Stimulated activated CD4-positive, alpha-beta T cell treated with anti-CD3 and anti-CD28 coated beads, Interleukin-12 subunit alpha, Interleukin-12 subunit beta, amount 100 ng/mL, for 24 hours (primary cell): Measurements from ENCODE around the gene LST1.

Experiments used
- DNase-seq, 2 experiments: peaks; one replicate each; pipeline ENCODE4 v3.0.0-alpha.2; 2020; ENCODE audit warnings: low read depth in 2 of 2

The LST1 gene

DNA sequence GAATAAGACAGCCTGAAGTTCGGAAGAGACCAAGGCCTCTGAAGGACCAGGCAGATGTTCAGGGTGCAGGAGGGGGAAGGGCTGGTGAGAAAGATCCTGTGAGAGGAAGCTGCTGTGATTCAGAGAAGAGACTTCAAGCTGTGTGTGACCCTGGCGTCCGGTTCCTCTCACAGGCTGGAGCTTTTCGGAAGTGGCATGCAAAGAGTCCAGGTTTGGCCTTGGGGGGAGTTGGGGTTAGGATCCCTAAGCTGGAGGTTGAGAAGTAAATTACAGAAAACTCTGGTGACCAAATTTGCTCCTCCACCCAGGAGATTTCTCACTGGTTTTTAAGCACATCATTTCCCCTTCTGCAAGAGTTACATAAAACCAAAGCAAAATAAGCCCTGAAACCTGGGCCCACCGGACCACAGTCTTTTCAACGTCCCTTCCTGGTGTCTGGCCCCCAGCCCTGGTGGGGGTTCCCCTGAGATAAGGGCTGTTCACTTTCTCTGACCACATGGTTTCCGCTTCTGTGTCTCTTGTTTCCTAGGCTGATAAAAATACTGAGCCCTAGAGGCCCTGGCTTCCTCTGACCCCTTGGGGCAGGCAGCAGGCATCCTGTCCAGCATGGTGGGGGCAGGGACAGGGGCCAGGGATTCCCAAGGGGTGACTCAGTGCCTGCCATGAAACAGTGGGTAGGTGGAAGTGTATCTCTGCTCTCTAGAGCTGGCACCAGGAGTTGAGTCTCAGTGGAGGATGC lies 25.9 kb upstream of the LST1 start:
- no peak for DNase-seq

DNA sequence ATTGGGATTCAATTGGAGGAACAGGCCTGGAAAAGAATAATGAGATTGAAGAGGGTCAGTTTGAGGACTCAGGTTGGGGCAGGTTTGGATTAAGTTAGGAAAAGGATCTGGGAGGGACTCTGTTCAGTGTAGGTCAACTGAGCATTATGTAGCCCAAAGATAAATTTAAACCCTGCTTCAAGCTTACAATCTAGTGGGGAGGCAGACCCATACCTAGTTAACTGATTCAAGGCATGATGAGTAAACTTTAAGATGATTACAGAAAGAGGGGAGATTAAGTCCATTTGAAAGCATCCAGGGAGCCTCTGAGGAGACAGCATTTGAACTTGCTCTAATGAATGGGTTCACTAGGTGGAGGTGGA lies 25.4 kb upstream of the LST1 start:
- DNase-seq = no peak

DNA sequence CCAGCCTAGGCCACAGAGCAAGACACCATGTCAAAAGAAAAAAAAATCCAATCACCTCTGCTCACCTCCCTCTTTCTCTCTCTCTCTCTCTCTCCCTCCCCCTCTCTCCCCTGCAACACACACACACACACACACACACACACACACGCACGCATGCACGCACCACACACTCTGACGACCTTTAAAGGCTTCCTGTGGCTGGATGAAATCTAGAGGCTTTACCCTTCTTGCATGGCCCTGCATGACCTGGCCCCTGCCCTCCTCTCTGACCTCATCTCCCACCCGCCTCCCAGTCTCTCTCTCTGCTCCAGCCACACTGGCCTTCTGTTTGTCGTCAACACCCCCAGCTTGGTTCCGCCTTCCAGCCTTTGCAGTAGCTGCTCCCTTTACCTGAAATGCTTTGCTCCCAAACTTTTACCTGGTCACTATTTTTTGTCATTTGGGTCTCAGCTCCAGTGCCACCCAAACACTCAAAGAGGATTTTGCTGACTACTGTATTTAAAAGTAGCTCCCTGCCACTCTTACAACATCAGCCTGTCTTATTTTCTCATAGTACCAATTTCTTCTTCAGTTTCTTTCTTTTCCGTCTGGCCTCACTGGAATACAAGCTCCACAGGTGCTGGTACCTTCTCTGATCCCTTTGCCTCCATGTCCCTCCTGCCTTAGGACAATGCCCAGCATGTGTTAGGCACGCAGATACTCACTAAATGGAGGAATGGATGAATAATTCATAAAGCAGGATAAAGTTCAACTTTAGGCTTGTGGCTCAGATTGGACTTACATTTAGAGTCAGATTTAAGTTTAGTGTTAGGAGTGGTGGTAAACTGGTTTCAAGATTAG lies 18.3 kb upstream of the LST1 start:
- DNase-seq = no peak

DNA sequence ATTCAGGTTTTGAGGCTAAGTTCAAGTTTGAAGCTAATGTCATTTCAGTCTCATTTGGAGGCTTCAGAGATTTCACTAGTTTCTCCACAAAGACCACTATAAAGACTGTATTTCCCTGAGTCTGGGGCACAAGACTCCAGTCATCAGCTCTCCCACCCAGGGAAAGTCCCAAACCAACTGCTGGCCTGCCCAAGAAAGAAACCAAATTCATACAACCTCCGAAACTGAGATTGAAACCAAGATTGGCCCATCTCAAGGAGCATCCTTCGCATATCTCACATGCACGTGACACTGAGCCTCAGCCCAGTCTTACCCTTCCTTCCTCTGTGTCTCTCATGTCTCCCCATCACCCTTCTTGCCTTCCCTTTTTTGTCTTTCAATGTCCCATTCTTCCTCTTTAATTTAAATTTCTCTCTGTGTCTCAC lies 17.5 kb upstream of the LST1 start:
- DNase-seq = peak in 1 of 2 experiments; percentile 65

DNA sequence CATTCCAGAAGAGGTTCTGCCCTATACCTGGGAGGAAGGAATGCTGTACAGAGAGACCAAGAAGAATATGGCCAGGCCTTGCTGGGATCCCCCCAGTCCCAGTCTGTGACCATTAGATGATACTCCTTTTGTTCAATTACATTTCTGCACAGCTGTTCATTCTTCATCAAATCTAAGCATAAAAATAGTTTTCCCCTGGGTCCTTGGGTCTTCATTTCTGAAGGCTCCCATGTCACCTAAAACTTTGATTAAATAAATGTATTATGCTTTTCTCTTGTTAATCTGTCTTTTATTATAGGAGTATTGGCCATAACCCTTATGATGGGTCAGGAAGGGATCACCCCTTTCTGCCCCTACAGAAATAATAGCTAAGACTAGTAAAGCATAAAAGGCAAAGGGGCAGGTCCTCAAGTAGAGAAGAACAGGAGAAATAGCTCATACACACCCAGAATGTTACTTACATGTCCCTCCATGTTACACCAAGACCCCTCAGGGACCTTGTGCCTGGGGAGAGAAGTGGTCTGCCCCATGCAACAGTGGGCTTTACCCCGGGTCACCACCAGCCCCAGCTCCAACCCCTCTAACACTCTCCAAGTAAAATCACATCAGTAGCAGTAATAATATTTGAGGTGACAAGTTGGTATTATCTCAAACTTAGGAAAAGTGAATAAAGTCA lies 16.1 kb upstream of the LST1 start:
- DNase-seq = no peak

DNA sequence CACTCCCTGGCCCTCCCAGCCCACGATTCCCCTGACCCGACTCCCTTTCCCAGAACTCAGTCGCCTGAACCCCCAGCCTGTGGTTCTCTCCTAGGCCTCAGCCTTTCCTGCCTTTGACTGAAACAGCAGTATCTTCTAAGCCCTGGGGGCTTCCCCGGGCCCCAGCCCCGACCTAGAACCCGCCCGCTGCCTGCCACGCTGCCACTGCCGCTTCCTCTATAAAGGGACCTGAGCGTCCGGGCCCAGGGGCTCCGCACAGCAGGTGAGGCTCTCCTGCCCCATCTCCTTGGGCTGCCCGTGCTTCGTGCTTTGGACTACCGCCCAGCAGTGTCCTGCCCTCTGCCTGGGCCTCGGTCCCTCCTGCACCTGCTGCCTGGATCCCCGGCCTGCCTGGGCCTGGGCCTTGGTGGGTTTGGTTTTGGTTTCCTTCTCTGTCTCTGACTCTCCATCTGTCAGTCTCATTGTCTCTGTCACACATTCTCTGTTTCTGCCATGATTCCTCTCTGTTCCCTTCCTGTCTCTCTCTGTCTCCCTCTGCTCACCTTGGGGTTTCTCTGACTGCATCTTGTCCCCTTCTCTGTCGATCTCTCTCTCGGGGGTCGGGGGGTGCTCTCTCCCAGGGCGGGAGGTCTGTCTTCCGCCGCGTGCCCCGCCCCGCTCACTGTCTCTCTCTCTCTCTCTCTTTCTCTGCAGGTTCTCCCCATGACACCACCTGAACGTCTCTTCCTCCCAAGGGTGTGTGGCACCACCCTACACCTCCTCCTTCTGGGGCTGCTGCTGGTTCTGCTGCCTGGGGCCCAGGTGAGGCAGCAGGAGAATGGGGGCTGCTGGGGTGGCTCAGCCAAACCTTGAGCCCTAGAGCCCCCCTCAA lies 13.8 kb upstream of the LST1 start, which contains the start of gene LTA:
Gene LTA, plus strand, starts transcription at position 249 of the 871 bp plus-strand sequence. Its CDS starts 454 bp downstream, at position 703.
- DNase-seq = peak; percentile 69 to 81

DNA sequence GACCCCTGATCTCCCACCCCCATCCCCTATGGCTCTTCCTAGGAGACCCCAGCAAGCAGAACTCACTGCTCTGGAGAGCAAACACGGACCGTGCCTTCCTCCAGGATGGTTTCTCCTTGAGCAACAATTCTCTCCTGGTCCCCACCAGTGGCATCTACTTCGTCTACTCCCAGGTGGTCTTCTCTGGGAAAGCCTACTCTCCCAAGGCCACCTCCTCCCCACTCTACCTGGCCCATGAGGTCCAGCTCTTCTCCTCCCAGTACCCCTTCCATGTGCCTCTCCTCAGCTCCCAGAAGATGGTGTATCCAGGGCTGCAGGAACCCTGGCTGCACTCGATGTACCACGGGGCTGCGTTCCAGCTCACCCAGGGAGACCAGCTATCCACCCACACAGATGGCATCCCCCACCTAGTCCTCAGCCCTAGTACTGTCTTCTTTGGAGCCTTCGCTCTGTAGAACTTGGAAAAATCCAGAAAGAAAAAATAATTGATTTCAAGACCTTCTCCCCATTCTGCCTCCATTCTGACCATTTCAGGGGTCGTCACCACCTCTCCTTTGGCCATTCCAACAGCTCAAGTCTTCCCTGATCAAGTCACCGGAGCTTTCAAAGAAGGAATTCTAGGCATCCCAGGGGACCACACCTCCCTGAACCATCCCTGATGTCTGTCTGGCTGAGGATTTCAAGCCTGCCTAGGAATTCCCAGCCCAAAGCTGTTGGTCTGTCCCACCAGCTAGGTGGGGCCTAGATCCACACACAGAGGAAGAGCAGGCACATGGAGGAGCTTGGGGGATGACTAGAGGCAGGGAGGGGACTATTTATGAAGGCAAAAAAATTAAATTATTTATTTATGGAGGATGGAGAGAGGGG lies 12.6 kb upstream of the LST1 start:
- no peak for DNase-seq

DNA sequence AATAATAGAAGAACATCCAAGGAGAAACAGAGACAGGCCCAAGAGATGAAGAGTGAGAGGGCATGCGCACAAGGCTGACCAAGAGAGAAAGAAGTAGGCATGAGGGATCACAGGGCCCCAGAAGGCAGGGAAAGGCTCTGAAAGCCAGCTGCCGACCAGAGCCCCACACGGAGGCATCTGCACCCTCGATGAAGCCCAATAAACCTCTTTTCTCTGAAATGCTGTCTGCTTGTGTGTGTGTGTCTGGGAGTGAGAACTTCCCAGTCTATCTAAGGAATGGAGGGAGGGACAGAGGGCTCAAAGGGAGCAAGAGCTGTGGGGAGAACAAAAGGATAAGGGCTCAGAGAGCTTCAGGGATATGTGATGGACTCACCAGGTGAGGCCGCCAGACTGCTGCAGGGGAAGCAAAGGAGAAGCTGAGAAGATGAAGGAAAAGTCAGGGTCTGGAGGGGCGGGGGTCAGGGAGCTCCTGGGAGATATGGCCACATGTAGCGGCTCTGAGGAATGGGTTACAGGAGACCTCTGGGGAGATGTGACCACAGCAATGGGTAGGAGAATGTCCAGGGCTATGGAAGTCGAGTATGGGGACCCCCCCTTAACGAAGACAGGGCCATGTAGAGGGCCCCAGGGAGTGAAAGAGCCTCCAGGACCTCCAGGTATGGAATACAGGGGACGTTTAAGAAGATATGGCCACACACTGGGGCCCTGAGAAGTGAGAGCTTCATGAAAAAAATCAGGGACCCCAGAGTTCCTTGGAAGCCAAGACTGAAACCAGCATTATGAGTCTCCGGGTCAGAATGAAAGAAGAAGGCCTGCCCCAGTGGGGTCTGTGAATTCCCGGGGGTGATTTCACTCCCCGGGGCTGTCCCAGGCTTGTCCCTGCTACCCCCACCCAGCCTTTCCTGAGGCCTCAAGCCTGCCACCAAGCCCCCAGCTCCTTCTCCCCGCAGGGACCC lies 11.7 kb upstream of the LST1 start:
- peak in 1 of 2 experiments; percentile 61 for DNase-seq

DNA sequence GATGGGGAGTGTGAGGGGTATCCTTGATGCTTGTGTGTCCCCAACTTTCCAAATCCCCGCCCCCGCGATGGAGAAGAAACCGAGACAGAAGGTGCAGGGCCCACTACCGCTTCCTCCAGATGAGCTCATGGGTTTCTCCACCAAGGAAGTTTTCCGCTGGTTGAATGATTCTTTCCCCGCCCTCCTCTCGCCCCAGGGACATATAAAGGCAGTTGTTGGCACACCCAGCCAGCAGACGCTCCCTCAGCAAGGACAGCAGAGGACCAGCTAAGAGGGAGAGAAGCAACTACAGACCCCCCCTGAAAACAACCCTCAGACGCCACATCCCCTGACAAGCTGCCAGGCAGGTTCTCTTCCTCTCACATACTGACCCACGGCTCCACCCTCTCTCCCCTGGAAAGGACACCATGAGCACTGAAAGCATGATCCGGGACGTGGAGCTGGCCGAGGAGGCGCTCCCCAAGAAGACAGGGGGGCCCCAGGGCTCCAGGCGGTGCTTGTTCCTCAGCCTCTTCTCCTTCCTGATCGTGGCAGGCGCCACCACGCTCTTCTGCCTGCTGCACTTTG lies 10.7 kb upstream of the LST1 start, which contains the start of gene TNF:
Gene TNF, plus strand, starts transcription at position 231 of the 567 bp plus-strand sequence. Its CDS starts 177 bp downstream, at position 408.
- DNase-seq = peak; percentile 79 to 93

DNA sequence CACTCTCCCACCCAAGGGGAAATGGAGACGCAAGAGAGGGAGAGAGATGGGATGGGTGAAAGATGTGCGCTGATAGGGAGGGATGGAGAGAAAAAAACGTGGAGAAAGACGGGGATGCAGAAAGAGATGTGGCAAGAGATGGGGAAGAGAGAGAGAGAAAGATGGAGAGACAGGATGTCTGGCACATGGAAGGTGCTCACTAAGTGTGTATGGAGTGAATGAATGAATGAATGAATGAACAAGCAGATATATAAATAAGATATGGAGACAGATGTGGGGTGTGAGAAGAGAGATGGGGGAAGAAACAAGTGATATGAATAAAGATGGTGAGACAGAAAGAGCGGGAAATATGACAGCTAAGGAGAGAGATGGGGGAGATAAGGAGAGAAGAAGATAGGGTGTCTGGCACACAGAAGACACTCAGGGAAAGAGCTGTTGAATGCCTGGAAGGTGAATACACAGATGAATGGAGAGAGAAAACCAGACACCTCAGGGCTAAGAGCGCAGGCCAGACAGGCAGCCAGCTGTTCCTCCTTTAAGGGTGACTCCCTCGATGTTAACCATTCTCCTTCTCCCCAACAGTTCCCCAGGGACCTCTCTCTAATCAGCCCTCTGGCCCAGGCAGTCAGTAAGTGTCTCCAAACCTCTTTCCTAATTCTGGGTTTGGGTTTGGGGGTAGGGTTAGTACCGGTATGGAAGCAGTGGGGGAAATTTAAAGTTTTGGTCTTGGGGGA lies 10.0 kb upstream of the LST1 start:
- DNase-seq = no peak

DNA sequence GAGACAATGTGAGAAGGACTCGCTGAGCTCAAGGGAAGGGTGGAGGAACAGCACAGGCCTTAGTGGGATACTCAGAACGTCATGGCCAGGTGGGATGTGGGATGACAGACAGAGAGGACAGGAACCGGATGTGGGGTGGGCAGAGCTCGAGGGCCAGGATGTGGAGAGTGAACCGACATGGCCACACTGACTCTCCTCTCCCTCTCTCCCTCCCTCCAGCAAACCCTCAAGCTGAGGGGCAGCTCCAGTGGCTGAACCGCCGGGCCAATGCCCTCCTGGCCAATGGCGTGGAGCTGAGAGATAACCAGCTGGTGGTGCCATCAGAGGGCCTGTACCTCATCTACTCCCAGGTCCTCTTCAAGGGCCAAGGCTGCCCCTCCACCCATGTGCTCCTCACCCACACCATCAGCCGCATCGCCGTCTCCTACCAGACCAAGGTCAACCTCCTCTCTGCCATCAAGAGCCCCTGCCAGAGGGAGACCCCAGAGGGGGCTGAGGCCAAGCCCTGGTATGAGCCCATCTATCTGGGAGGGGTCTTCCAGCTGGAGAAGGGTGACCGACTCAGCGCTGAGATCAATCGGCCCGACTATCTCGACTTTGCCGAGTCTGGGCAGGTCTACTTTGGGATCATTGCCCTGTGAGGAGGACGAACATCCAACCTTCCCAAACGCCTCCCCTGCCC lies 9.0 kb upstream of the LST1 start:
- DNase-seq = peak in 1 of 2 experiments; percentile 63

DNA sequence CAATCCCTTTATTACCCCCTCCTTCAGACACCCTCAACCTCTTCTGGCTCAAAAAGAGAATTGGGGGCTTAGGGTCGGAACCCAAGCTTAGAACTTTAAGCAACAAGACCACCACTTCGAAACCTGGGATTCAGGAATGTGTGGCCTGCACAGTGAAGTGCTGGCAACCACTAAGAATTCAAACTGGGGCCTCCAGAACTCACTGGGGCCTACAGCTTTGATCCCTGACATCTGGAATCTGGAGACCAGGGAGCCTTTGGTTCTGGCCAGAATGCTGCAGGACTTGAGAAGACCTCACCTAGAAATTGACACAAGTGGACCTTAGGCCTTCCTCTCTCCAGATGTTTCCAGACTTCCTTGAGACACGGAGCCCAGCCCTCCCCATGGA lies 8.5 kb upstream of the LST1 start:
- DNase-seq = no peak

DNA sequence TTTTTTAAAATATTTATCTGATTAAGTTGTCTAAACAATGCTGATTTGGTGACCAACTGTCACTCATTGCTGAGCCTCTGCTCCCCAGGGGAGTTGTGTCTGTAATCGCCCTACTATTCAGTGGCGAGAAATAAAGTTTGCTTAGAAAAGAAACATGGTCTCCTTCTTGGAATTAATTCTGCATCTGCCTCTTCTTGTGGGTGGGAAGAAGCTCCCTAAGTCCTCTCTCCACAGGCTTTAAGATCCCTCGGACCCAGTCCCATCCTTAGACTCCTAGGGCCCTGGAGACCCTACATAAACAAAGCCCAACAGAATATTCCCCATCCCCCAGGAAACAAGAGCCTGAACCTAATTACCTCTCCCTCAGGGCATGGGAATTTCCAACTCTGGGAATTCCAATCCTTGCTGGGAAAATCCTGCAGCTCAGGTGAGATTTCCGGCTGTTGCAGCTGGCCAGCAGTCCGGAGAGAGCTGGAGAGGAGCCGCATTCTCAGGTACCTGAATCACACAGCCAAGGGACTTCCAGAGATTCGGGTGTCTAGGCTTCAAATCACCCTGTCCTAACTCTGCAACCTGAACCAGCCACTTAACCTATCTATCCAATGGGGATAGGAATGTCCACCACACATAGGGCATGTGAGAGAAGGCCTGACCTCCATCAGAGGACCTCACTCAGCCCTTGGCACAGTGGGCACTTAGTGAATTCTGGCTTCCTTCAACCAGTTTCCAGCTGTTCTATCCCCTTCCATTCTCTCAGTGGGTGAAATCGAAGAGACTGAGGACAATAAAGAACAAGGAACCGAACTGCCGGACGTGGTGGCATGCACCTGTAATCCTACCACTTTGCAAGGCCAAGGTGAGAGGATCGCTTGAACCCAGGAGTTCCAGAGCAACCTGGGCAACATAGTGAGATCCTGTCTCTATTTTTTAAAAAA lies 7.6 kb upstream of the LST1 start:
- DNase-seq = no peak

DNA sequence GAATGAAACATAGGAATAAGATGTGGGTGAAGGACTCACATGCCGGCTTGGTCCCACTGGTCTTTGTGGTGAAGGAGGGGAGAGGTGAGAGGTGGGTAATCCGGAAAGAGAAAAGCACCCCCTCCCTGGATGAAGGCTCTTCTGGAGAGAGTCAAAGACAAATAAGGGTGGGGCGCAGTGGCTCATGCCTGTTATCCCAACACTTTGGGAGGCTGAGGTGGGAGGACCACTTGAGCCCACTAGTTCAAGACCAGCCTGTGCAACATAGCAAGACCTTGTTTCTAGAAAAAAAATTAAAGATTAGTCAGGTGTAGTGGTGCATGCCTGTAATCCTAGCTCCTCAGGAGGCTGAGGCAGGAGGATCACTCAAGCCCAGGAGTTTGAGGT lies 7.0 kb upstream of the LST1 start:
- no peak for DNase-seq

DNA sequence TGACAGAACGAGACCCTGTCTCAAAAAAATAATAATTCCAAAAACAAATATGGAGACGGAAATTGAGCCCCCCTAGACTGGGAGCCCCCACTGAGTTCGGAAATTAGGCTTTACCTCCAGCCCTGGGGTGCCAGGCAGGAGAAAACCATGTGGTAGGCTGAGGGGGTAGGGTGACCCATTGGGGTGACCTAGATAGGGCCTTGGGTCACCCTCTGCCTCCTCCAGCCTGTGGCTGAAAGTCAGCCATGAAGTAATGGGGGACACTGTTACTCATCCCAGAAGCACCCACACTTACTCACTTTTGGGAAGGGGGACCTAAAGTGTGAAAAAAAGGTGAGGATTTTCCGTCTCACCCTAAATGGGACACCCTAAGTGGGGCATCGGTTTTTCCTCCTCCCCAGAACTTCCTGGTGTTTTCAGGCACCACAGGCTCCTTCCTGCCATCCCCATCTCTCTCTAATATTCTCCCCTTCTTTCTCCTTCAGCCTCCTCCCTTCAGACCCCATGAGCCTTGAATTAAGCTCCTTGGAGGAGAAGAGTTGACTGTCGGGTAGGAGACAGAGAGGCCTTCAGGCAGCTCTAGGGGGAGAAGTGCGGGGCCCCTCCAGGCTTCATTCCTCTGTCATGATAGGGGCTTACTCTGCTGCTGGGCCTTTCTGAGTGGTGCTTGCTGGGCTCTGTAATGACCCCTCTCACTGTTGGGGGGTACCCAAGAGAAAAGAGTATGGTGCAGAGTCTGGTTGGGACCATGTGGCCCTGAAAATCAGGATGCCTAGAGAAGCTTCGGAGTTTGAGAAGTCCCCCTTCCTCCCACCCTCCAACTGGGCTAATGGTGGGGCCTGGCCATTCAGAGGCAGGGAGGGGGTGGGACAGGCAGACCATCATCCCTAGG lies 6.3 kb upstream of the LST1 start:
- peak in 1 of 2 experiments; percentile 53 for DNase-seq

DNA sequence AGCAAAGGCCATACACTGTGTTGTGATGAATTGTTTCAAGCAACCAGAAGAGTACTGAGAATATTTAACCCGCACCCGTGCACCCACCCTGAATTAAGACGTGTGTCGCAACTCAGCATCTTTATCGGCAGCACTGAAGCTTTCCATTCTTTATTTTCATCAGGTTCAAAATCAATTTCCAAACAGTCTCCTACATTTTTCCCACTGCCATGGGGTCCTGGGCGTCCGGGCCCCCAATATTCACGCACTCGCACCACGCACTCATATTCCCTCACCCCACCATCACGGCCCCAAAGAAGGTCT lies 5.7 kb upstream of the LST1 start:
- DNase-seq = no peak
